GM18507 (cell line): ENCODE results near the gene PRPS2.

Experiments used
- DNase-seq: peaks from one replicate; pipeline ENCODE4 v3.0.0; 2011; ENCODE audit warnings: low read depth; ENCODE audit not compliant: insufficient read length; ENCODE audit errors: extremely low spot score
- FAIRE-seq: peaks from 2 replicates; lab custom pipeline; 2011; peaks lifted over from hg19 to GRCh38; lab: Jason Lieb, UNC

The PRPS2 gene

GRCh38 chrX:12805333-12805732 is 14.1 kb downstream of the PRPS2 start:
- no peak for DNase-seq

GRCh38 chrX:12811658-12812057 is 20.4 kb downstream of the PRPS2 start:
- no peak for FAIRE-seq
- no peak for DNase-seq

More at GRCh38 chrX:12805333-12805732, 14.1 kb downstream of the PRPS2 start:
- FAIRE-seq: no peak

DNA sequence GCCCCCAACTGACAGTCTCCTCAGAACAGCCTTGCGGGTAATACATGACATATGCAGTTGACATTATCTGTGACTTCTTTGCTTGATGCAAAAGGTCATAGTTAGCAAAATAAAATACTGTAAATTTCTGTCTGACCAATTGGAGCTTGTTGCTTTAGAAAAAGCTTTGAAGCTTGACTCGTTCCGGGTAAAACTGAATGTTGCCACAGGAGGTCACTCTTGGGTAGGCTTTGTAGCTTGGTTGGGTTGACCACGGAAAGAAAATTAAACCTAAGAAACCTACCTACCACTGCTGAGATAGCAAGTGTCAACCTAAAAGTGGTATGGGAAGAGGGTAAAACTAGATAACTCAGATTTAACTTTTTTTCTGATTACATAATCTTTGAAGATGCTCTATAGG is 23.2 kb downstream of the PRPS2 start:
- DNase-seq (peak; percentile 7), FAIRE-seq (peak; percentile 89)

DNA sequence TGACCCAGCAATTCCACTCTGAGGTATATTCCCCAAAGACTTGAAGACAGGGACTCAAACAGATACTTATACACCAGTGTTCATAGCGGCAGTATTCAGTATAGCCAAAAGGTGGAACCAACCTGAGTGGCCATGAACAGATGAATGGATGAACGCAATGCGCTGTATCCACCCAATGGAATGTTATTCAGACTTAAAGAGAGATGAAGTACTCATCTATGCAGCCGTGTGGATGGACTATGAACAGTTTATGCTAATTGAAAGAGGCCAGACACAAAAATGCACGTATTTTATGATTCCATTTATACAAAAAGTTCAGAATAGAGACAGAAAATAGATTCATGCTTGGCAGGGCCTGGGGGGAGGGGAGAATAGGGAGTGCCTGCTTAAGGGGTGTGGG is 26.3 kb downstream of the PRPS2 start:
- FAIRE-seq: no peak

GRCh38 chrX:12819222-12819621 is 28.0 kb downstream of the PRPS2 start:
- DNase-seq (no peak), FAIRE-seq (no peak)

More for the DNA sequence above, 26.3 kb downstream of the PRPS2 start:
- no peak for DNase-seq

GRCh38 chrX:12820737-12821136 is 29.5 kb downstream of the PRPS2 start:
- DNase-seq: no peak
- no peak for FAIRE-seq

DNA sequence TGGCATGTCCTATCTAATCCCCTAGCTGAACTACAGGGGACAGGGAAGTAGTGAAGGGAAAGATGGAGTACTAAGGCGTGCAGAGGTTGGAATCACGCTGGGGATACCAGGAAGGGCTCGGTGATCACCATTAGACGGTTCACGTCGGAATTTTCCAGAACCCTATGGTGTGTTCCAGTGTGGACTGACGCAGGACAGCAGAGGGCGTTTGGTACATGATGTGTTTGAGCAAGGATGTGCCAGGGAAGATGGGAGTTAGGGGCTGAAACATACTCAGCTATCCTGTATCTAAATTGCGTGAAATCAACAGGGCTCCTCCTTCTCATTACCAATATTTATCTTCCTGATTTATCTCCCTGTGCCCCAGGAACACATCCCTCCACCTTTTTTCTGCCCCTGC is 33.7 kb downstream of the PRPS2 start:
- DNase-seq (no peak), FAIRE-seq (no peak)

DNA sequence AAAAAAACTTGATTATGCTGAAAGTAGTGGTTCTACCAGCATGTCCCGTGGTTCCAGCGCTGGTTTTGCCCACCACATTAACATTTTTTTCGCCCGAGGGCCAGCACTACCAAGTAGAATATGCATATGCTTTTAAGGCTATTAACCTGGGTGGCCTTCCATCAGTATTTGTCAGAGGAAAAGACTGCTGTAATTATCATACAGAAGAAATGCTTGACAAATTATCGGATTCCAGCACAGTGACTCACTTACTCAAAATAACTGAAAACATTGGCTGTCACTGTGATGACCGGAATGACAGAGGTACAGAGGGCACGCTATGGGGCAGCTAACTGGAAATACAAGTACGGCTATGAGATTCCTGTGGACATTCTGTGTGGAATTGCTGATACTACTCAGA is 34.6 kb downstream of the PRPS2 start:
- DNase-seq: no peak
- no peak for FAIRE-seq

- FAIRE-seq (peak; percentile 75), DNase-seq (no peak)
Measured at GRCh38 chrX:12843061-12843667, 52.0 kb downstream of the PRPS2 start.

DNA sequence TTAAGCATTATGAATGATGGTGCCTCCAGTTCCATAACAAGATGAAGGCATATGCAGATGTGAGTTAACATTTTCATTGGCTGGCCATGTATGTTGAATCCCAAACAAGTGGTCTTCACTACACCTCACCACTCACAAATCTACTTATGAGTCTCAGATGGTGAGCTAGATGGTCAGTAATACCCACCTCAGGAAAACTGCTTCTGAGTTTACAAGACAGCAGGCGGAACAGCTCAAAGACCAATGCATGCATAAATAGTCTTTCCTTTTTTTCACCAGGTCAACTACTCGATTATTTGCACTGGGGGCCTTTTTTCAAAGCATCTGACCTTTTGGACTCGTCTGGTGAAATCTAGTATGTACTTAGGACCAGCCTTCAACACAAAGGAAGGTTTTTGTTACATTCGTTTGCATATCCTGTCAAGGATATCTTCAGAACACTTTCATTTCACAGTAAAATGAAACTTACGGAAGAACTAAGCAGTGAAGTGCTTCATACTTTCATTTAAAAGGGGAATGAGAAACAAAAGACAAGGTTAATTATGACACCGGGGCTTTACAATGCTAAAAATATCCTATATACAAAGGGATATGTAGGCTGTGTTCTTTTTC is 52.6 kb downstream of the PRPS2 start:
- DNase-seq: no peak
- peak; percentile 97 for FAIRE-seq

DNA sequence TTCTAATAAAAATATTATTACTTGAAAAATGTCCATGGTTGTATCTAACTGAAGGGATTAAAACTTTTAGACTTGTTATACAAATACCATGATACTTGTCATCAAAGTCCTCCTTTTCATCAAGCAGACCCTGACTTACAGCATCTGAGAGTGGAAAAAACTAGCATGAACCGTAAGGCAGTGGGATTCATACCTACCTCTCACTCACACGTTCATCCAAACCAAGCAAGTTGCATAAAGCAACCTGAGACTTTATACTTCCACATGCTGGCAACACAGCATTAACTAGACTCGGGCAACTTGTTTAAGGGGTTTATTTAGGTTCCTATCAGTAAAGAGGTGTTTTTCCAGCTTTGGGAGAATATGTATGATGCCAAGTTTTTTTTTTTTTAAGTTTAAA is 53.1 kb downstream of the PRPS2 start:
- no peak for FAIRE-seq

GRCh38 chrX:12865359-12865758 is 74.1 kb downstream of the PRPS2 start:
- no peak for DNase-seq
- FAIRE-seq: no peak

More for the DNA sequence above, 53.1 kb downstream of the PRPS2 start:
- DNase-seq: no peak

GRCh38 chrX:12866451-12867377 is 75.5 kb downstream of the PRPS2 start, which contains the start of gene TLR7:
TLR7 (plus strand) TSS chrX:12867072; CDS start chrX:12867579, 507 bp downstream.
- peak; percentile 77 for FAIRE-seq
- no peak for DNase-seq

- DNase-seq (no peak), FAIRE-seq (no peak)
Measured at GRCh38 chrX:12867685-12868084, 76.5 kb downstream of the PRPS2 start.

DNA sequence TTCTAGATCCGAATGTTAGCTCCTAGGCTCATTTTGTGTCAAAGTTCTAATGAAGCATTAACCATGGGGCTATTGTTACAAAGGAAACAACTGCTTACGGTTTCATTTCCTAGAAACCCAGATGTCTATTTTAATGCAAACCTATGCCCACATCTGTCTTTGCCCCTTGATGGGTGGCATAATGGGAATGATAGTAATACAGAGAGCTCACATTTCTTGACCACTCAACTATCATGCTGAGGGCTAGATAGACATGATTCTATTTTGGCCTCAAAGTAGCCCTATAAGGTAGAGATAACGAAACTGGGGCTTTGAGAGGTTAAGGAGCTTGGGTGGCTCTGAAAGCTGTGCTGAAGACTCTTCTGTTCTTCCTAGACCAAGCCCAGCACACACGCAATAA is 77.5 kb downstream of the PRPS2 start:
- FAIRE-seq (no peak), DNase-seq (no peak)

- FAIRE-seq (peak; percentile 36), DNase-seq (no peak)
Measured at GRCh38 chrX:12871257-12871656, 80.0 kb downstream of the PRPS2 start.

- FAIRE-seq (peak; percentile 5), DNase-seq (no peak)
Measured at GRCh38 chrX:12872741-12873140, 81.5 kb downstream of the PRPS2 start.
